Ishikawa (cell line): Measurements from ENCODE around the gene PIEZO1.

ENCODE experiments used
- CEBPB ChIP-seq: IDR thresholded peaks from 2 replicates; pipeline ENCODE4 v1.6.1; 2012
- CREB1 ChIP-seq: IDR thresholded peaks from 2 replicates; pipeline ENCODE4 v1.6.1; 2012; ENCODE audit warnings: low read depth
- EGR1 ChIP-seq: IDR thresholded peaks from 2 replicates; pipeline ENCODE4 v1.6.1; 2012
- EP300 ChIP-seq: IDR thresholded peaks from 2 replicates; pipeline ENCODE4 v1.6.1; 2012; ENCODE audit warnings: borderline replicate concordance
- FOXM1 ChIP-seq: IDR thresholded peaks from 2 replicates; pipeline ENCODE4 v1.6.1; 2012; ENCODE audit warnings: low read depth, borderline replicate concordance
- NFIC ChIP-seq: IDR thresholded peaks from 2 replicates; pipeline ENCODE4 v1.6.1; 2012
- RAD21 ChIP-seq: IDR thresholded peaks from 2 replicates; pipeline ENCODE4 v1.6.1; 2012; ENCODE audit warnings: low read depth
- TAF1 ChIP-seq: IDR thresholded peaks from 2 replicates; pipeline ENCODE4 v1.6.1; 2012; ENCODE audit warnings: low read depth, mild to moderate bottlenecking
- TCF12 ChIP-seq: IDR thresholded peaks from 2 replicates; pipeline ENCODE4 v1.6.1; 2012; ENCODE audit warnings: low read depth
- TEAD4 ChIP-seq: IDR thresholded peaks from 2 replicates; pipeline ENCODE4 v1.6.1; 2012
- YY1 ChIP-seq: IDR thresholded peaks from 2 replicates; pipeline ENCODE4 v1.6.1; 2012; ENCODE audit warnings: low read depth
- ZBTB7A ChIP-seq: IDR thresholded peaks from 2 replicates; pipeline ENCODE4 v1.6.1; 2012; ENCODE audit warnings: low read depth
- TF ChIP-seq, protein P1 (sequence below): IDR thresholded peaks from 2 replicates; pipeline ENCODE4 v1.6.1; 2012; ENCODE audit warnings: low read depth, mild to moderate bottlenecking
- TF ChIP-seq, protein P2 (sequence below): IDR thresholded peaks from 2 replicates; pipeline ENCODE4 v1.6.1; 2012
- TF ChIP-seq, protein P3 (sequence below): IDR thresholded peaks from 2 replicates; pipeline ENCODE4 v1.6.1; 2012

Gene PIEZO1

DNA sequence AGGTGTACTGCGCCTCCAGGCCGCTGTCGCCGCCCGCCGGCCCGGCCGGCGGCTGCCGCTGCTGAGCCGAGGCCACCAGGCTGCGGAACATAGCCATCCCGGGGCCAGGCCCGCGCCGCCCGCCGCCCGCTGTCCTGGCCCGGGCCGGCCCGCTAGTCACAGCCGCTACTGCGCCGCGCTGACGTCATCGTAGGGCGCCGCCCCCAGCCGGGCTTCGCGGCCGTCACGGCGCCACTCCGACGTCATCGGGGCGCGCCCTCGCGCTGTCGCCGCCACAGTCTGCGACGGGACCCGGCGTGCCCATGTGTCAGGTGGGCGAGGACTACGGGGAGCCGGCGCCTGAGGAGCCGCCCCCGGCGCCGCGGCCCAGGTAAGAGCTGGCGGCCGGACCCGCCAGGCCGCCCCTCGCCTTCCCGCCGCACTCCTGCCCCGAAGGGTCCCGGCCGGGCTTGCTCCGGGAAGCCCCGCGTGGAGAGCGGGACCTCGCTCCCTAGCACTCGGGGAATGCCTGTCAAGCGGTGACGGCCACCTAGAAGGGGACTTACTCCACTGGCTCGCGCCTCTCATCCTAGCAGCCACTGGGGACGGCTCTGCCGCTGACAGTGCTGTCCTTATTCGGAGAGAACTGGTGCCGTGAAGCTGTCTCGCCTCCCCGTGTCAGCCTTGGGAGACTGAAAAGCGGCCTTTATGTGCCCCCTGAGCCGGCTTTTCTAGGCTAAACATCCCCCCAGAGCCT lies 78.6 kb downstream of the PIEZO1 start, which contains the start of the genes CTU2 and RNF166:
TSS of gene CTU2 (plus strand) at position 275 of the 736 bp plus-strand sequence. CDS start at position 303, 28 bp downstream.
TSS of gene RNF166 (minus strand) at position 180 of the 736 bp plus-strand sequence. CDS start at position 97, 83 bp downstream.
- TF ChIP-seq, protein P1, sequence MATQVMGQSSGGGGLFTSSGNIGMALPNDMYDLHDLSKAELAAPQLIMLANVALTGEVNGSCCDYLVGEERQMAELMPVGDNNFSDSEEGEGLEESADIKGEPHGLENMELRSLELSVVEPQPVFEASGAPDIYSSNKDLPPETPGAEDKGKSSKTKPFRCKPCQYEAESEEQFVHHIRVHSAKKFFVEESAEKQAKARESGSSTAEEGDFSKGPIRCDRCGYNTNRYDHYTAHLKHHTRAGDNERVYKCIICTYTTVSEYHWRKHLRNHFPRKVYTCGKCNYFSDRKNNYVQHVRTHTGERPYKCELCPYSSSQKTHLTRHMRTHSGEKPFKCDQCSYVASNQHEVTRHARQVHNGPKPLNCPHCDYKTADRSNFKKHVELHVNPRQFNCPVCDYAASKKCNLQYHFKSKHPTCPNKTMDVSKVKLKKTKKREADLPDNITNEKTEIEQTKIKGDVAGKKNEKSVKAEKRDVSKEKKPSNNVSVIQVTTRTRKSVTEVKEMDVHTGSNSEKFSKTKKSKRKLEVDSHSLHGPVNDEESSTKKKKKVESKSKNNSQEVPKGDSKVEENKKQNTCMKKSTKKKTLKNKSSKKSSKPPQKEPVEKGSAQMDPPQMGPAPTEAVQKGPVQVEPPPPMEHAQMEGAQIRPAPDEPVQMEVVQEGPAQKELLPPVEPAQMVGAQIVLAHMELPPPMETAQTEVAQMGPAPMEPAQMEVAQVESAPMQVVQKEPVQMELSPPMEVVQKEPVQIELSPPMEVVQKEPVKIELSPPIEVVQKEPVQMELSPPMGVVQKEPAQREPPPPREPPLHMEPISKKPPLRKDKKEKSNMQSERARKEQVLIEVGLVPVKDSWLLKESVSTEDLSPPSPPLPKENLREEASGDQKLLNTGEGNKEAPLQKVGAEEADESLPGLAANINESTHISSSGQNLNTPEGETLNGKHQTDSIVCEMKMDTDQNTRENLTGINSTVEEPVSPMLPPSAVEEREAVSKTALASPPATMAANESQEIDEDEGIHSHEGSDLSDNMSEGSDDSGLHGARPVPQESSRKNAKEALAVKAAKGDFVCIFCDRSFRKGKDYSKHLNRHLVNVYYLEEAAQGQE = no peak
- no peak for TF ChIP-seq FOXM1
- no peak for TF ChIP-seq NFIC
- no peak; the same call in 1 of the 2 replicates for TF ChIP-seq TEAD4
- peak; percentile 98 for TF ChIP-seq CREB1
- TF ChIP-seq EP300 = 0 out of 2 replicates have a peak, but pooled peaks have one; percentile 15
- no peak for TF ChIP-seq TCF12
- TF ChIP-seq CEBPB = no peak
- TF ChIP-seq, protein P2, sequence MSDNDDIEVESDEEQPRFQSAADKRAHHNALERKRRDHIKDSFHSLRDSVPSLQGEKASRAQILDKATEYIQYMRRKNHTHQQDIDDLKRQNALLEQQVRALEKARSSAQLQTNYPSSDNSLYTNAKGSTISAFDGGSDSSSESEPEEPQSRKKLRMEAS = peak; percentile 91
- TF ChIP-seq ZBTB7A = peak; percentile 53; the same call in 1 of the 2 replicates
- TF ChIP-seq, protein P3, sequence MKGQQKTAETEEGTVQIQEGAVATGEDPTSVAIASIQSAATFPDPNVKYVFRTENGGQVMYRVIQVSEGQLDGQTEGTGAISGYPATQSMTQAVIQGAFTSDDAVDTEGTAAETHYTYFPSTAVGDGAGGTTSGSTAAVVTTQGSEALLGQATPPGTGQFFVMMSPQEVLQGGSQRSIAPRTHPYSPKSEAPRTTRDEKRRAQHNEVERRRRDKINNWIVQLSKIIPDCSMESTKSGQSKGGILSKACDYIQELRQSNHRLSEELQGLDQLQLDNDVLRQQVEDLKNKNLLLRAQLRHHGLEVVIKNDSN = peak; percentile 75
- TF ChIP-seq YY1 = peak; percentile 64; the same call in 1 of the 2 replicates
- no peak for TF ChIP-seq RAD21
- 0 out of 2 replicates have a peak, but pooled peaks have one; percentile 7 for TF ChIP-seq EGR1
- TF ChIP-seq TAF1 = peak; percentile 63

DNA sequence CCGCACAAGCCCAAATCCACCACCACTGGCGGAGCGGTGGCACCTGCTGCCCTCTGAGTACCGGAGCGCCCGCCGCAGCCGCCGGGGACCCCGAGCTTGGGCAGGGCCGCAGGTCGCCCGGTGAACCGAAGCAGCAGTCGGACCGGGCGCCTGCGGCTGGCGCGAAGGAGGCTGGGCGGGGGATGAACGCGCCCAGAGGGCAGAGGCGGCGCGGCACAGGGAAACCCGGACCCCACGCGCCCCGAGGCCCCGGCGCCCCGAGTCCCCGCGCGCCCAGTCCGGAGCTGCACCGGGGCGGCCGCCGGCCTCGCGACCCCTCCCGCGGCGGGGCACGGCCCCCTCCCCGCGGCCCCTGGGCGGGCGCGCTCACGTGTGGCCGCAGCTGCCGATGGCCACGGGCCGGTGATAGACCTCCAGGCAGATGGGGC lies 79.2 kb downstream of the PIEZO1 start:
- TF ChIP-seq, protein P2 = no peak
- TF ChIP-seq, protein P1 = no peak
- TF ChIP-seq RAD21 = no peak
- TF ChIP-seq TEAD4 = no peak
- TF ChIP-seq ZBTB7A = no peak
- TF ChIP-seq EP300 = no peak
- TF ChIP-seq EGR1 = no peak
- TF ChIP-seq TAF1 = no peak

DNA sequence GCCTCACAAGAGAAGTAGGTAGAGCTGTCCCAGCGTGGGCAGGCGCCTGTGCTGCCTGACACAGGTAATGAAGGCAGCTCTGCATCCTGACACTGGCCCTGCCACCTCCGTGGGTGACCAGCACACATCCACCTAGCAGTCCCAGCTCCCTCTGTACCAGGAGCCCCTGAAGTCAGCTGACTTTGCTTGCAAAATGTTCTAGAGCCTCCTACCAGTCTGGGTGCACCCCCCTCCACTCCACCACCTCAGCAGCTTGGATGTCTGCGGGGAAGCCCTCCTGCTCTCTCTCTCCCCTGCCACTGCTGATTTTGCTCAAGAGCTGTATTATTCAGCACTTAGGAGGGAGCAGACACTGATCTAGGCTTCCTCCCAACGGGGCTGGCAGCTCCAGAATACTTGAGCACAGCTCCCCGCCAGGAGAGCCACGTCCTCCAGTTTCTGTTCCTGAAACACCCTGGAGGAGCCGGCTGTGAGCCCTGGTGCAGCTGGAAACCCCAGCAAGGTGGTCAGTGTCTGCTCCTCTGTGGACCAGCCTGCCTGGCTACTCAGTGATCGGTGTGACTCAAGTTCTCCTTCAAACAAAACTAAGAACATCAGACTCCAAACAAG lies 79.8 kb downstream of the PIEZO1 start:
- TF ChIP-seq, protein P3 = no peak
- no peak for TF ChIP-seq EP300
- TF ChIP-seq TCF12 = no peak
- TF ChIP-seq, protein P2 = no peak
- TF ChIP-seq CREB1 = no peak
- no peak for TF ChIP-seq TEAD4
- no peak for TF ChIP-seq YY1
- no peak for TF ChIP-seq EGR1

DNA sequence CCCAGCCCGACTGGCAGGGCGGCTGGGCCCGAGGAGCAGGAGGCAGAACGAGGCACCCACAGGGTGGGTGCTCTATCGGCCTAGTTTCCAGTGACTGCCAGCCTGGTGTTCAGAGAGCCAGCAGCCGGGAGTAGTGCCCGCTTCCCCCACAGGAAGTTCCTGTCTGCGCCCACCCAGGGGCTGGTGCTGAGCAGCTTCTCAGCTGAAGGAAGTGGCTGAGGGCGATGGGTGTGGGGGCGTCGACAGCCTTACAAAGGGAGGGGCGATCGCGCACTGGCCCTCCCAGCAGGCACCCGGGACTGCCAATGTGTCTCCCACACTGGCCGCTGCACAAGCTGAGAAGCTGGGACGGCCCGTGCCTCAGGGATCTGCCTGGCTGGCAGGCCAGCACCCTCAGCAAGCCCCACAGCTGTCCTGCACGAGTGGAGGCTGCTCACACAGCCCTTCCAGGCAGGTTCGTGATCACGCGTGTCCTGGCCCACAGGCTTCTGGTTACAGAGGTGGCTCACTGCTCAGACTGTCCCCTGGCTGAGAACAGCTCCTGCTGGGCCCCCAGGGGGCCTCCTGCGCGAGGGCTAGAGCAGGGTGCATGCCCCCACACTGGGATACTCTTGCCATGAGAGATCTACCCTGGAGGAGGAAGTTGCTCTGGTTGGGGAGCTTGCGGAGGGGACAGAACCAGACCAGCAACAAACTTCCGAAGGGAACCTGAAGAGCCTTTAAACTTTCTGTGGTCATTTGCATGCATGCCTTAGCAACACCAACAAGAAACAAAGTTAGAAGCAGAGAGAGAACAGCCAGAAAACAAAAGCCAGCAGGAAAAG lies 81.3 kb downstream of the PIEZO1 start:
- TF ChIP-seq EP300 = no peak
- TF ChIP-seq, protein P1 = no peak
- no peak for TF ChIP-seq YY1
- no peak for TF ChIP-seq ZBTB7A
- no peak for TF ChIP-seq RAD21
- TF ChIP-seq TEAD4 = no peak
- no peak for TF ChIP-seq TCF12
- no peak for TF ChIP-seq CREB1
- no peak for TF ChIP-seq NFIC
- TF ChIP-seq, protein P2 = no peak
